Loucy (cell line): ENCODE measurements around the gene INTS1.

ENCODE experiments used
- H2AFZ ChIP-seq: fragments of 200-600 bp; sonication (generic); 2 replicates; pipeline ENCODE4 v1.6.0; 2016; ENCODE audit warnings: antibody characterized with exemption, mild to moderate bottlenecking, low read length, moderate library complexity
- H3F3A ChIP-seq: fragments of 200-600 bp; 2 replicates; pipeline ENCODE4 v1.6.0; 2016; ENCODE audit warnings: antibody characterized with exemption, low read depth, mild to moderate bottlenecking
- H3K27me3 ChIP-seq: fragments of 200-600 bp; sonication (generic); 2 replicates; pipeline ENCODE4 v1.6.1; 2014; ENCODE audit warnings: low read length, mild to moderate bottlenecking; ENCODE audit not compliant: insufficient read depth, poor library complexity, severe bottlenecking
- H3K36me3 ChIP-seq: fragments of 200-600 bp; sonication (generic); 2 replicates; pipeline ENCODE4 v1.6.1; 2016; ENCODE audit warnings: low read length; ENCODE audit not compliant: insufficient read depth
- H3K4me1 ChIP-seq: fragments of 200-600 bp; sonication (generic); 2 replicates; pipeline ENCODE4 v1.5.1; 2014; ENCODE audit warnings: low read length, mild to moderate bottlenecking; ENCODE audit not compliant: insufficient read depth, poor library complexity, severe bottlenecking
- H3K4me2 ChIP-seq: fragments of 200-600 bp; sonication (generic); 2 replicates; pipeline ENCODE4 v1.6.0; 2014; ENCODE audit warnings: antibody characterized with exemption, low read length, low read depth, mild to moderate bottlenecking; ENCODE audit not compliant: poor library complexity, severe bottlenecking
- H3K4me3 ChIP-seq: fragments of 200-600 bp; sonication (generic); 2 replicates; pipeline ENCODE4 v1.5.1; 2014; ENCODE audit warnings: low read length, mild to moderate bottlenecking, mixed read lengths; ENCODE audit not compliant: poor library complexity, severe bottlenecking
- H3K79me2 ChIP-seq: fragments of 200-600 bp; sonication (generic); 2 replicates; pipeline ENCODE4 v1.6.1; 2014; ENCODE audit warnings: low read length; ENCODE audit not compliant: insufficient read depth
- H3K9ac ChIP-seq: fragments of 200-600 bp; sonication (generic); 2 replicates; pipeline ENCODE4 v1.6.0; 2014; ENCODE audit warnings: mild to moderate bottlenecking, low read depth, low read length, moderate library complexity; ENCODE audit not compliant: poor library complexity, severe bottlenecking
- H3K9me2 ChIP-seq: fragments of 200-600 bp; sonication (generic); replicated peaks from 2 replicates; pipeline ENCODE4 v1.6.1; 2016; ENCODE audit warnings: low read depth, low read length, mixed read lengths
- H3K9me3 ChIP-seq: fragments of 200-600 bp; sonication (generic); 2 replicates; pipeline ENCODE4 v1.6.1; 2014; ENCODE audit warnings: mild to moderate bottlenecking, antibody characterized with exemption, low read length, low read depth; ENCODE audit not compliant: insufficient read depth
- H4K20me1 ChIP-seq: fragments of 200-600 bp; sonication (generic); 2 replicates; pipeline ENCODE4 v1.6.0; 2014; ENCODE audit warnings: antibody characterized with exemption, low read length, mild to moderate bottlenecking; ENCODE audit not compliant: insufficient read depth, poor library complexity, severe bottlenecking
- CTCF ChIP-seq: fragments of 200-600 bp; sonication (generic); conservative IDR thresholded peaks from 2 replicates; pipeline ENCODE4 v1.5.1; 2014; ENCODE audit warnings: mild to moderate bottlenecking, antibody characterized with exemption, low read length
- EZH2phosphoT487 ChIP-seq: fragments of 200-600 bp; IDR thresholded peaks from 2 replicates; pipeline ENCODE4 v1.6.1; 2018; ENCODE audit warnings: antibody characterized with exemption, mild to moderate bottlenecking, moderate library complexity, borderline replicate concordance

The INTS1 gene

DNA sequence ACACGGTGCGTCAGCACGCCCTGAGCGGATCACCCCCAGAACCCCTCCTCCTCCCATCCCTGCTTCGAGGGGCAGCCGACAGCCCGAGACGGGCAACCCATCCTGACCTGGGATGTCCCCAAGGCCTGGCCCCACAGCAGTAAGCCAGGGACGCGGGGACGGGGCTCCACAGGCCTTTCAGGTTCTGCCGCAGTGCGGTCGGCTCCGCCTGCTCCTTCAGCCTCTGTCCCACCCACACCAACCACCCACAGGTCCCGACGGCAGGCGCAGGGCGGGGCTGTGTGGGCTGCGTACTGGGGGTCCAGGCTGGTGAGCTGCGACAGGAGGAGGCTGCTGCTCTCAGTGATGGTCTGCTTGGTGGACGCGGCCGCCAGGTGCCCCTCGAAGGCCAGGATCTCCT lies 16.7 kb downstream of the INTS1 start:
- no peaks in the 10 kb centered on the region for H3F3A ChIP-seq
- no peaks in the 10 kb centered on the region for H3K27me3 ChIP-seq
- H3K4me2 ChIP-seq = no peak overlapping the region
- H3K4me1 ChIP-seq = no peaks in the 10 kb centered on the region
- H2AFZ ChIP-seq = no peak overlapping the region
- no peak overlapping the region for H3K4me3 ChIP-seq
- no peaks in the 10 kb centered on the region for H4K20me1 ChIP-seq
- TF ChIP-seq EZH2phosphoT487 = no peak
- no peak for TF ChIP-seq CTCF
- no peaks in the 10 kb centered on the region for H3K9me2 ChIP-seq
- no peaks in the 10 kb centered on the region for H3K9me3 ChIP-seq
- peaks cover 85% of the 10 kb centered on the region; the same call in 1 of the 2 replicates for H3K36me3 ChIP-seq
- H3K79me2 ChIP-seq = no peaks in the 10 kb centered on the region
- H3K9ac ChIP-seq = no peak overlapping the region

DNA sequence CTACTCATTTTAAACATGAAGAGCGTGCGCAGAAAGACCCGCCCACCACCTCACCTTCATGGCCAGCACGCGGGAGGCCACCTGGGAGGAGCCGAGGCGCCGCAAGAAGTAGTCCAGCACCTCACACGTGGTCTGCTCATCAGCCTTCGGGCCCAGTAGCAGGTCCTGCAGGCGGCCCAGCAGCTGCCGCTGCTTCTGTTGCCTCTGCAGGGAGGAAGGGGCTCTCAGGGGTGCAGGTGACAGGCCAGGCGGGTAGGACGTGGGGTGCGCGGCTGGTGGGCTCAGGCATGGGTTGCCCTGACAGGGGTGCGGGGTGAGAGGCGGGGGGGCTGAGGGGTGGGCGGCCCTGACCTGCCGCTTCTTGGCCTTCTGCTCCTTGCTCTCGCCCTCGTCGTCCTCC lies 17.6 kb downstream of the INTS1 start:
- no peaks in the 10 kb centered on the region for H3K9me3 ChIP-seq
- peaks cover 85% of the 10 kb centered on the region; the same call in 1 of the 2 replicates for H3K36me3 ChIP-seq
- H4K20me1 ChIP-seq = no peaks in the 10 kb centered on the region
- no peak for TF ChIP-seq CTCF
- TF ChIP-seq EZH2phosphoT487 = no peak
- no peak overlapping the region for H3K9ac ChIP-seq
- no peaks in the 10 kb centered on the region for H3K9me2 ChIP-seq
- H3K27me3 ChIP-seq = no peaks in the 10 kb centered on the region
- H3K4me1 ChIP-seq = no peaks in the 10 kb centered on the region
- H3F3A ChIP-seq = no peaks in the 10 kb centered on the region
- H3K79me2 ChIP-seq = no peaks in the 10 kb centered on the region
- no peak overlapping the region for H3K4me3 ChIP-seq
- H3K4me2 ChIP-seq = no peak overlapping the region
- no peak overlapping the region for H2AFZ ChIP-seq

- TF ChIP-seq CTCF = no peak
- TF ChIP-seq EZH2phosphoT487 = no peak
- Histone ChIP-seq H3K27me3 (no peaks in the 10 kb centered on the region), H3K9me3 (no peaks in the 10 kb centered on the region), H3K4me2 (no peak overlapping the region), H4K20me1 (no peaks in the 10 kb centered on the region), H3F3A (no peaks in the 10 kb centered on the region), H3K9me2 (no peaks in the 10 kb centered on the region), H3K36me3 (peaks cover 75% of the 10 kb centered on the region; the same call in 1 of the 2 replicates), H3K4me1 (no peaks in the 10 kb centered on the region), H3K79me2 (no peaks in the 10 kb centered on the region), H2AFZ (no peak overlapping the region), H3K9ac (no peak overlapping the region), H3K4me3 (no peak overlapping the region)
Observed at GRCh38 chr7:1485156-1485555, 19.0 kb downstream of the INTS1 start.
